ENCODE data around the gene PRADC1. TPM values are rescaled to one million over a fixed set of nuclear protein-coding genes. Genes with fewer than 3 reads are reported as not detected.

Gene PRADC1
- 10 to 100 TPM; 34.1 to 70.2 (median 62.6) TPM for polyA plus RNA-seq

- Mint-ChIP-seq H3K4me1 (peaks cover 39 to 40% of the 10 kb centered on the region in 2 donors), H3K4me3 (peak within 1 kb of the TSS; percentile 94 to 99 (median 96)), H3K27ac (peak within 1 kb of the TSS; percentile 85 to 97 (median 94)), H3K9me3 (no peaks in the 10 kb centered on the region), H3K27me3 (ENCODE audit: low read depth in 3 of 3) (peaks cover 8 to 10% (median 8%) of the 10 kb centered on the region in 3 donors), H3K36me3 (no peaks in the 10 kb centered on the region)
- DNase-seq, result peak; percentile 95 to 97 (median 96)
Measured at GRCh38 chr2:73233154-73233931, at the start of gene PRADC1. Gene PRADC1 (minus strand): TSS chr2:73233239. CDS start chr2:73233160, 79 bp downstream.

- no peak overlapping the region for H3K4me3 Mint-ChIP-seq
- H3K27me3 Mint-ChIP-seq (ENCODE audit: low read depth in 3 of 3), result peaks cover 0 to 3% (median 2%) of the 10 kb centered on the region in 3 donors
- peaks cover 19% of the 10 kb centered on the region in 2 donors for H3K4me1 Mint-ChIP-seq
- peaks cover 0 to 21% (median 4%) of the 10 kb centered on the region in 3 donors for H3K36me3 Mint-ChIP-seq
- no peak overlapping the region for H3K27ac Mint-ChIP-seq
- H3K9me3 Mint-ChIP-seq, result no peaks in the 10 kb centered on the region
- DNase-seq, result no peak
Measured at GRCh38 chr2:73281244-73281643, 48.2 kb upstream of the PRADC1 start.

GRCh38 chr2:73279852-73280251 is 46.8 kb upstream of the PRADC1 start:
- H3K27me3 Mint-ChIP-seq (ENCODE audit: low read depth in 3 of 3), result peaks cover 0 to 3% (median 2%) of the 10 kb centered on the region in 3 donors
- no peak overlapping the region for H3K4me3 Mint-ChIP-seq
- H3K4me1 Mint-ChIP-seq, result peaks cover 6 to 7% of the 10 kb centered on the region in 2 donors
- no peaks in the 10 kb centered on the region for H3K9me3 Mint-ChIP-seq
- no peak for DNase-seq
- H3K27ac Mint-ChIP-seq, result no peak overlapping the region
- H3K36me3 Mint-ChIP-seq, result peaks cover 0 to 21% (median 4%) of the 10 kb centered on the region in 3 donors

DNA sequence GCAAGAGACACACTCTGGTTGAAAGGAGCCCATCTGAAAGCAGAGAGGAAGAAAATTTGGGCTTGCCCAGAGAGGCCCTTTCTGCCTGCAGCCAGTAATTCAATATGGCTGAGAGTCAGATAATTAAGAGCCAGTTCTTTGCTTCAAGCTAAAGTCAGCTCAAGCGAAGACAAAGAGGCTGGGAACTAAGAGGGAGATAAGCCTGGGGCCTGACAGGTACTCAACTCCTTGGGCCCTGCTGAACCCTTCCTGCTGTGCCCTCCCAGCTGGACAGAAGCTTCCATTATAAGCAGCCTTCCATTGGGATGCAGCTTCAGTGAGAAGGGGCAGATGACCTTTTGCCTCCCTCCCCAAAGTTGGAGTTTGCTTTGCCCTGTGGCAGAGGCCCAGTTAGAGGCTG is 39.2 kb upstream of the PRADC1 start:
- Mint-ChIP-seq H3K27me3 (ENCODE audit: low read depth in 3 of 3) (peaks cover 0 to 7% (median 5%) of the 10 kb centered on the region in 3 donors), H3K4me1 (peaks cover 6 to 17% of the 10 kb centered on the region in 2 donors), H3K27ac (no peak overlapping the region), H3K36me3 (no peaks in the 10 kb centered on the region), H3K9me3 (peaks cover 0 to 1% (median 0%) of the 10 kb centered on the region in 6 donors), H3K4me3 (no peak overlapping the region)
- DNase-seq, result no peak

GRCh38 chr2:73269686-73270465 is 36.8 kb upstream of the PRADC1 start:
- H3K4me3 Mint-ChIP-seq, result peak overlapping the region; percentile 2 to 53 (median 15)
- no peak for DNase-seq
- peaks cover 8 to 17% of the 10 kb centered on the region in 2 donors for H3K4me1 Mint-ChIP-seq
- no peak overlapping the region for H3K27ac Mint-ChIP-seq
- H3K36me3 Mint-ChIP-seq, result peaks cover 0 to 5% (median 0%) of the 10 kb centered on the region in 3 donors
- peaks cover 0 to 1% (median 0%) of the 10 kb centered on the region in 6 donors for H3K9me3 Mint-ChIP-seq
- peaks cover 0 to 7% (median 5%) of the 10 kb centered on the region in 3 donors for H3K27me3 Mint-ChIP-seq (ENCODE audit: low read depth in 3 of 3)

GRCh38 chr2:73268830-73269685 is 36.0 kb upstream of the PRADC1 start:
- Mint-ChIP-seq H3K4me3 (peak overlapping the region in 4 of 5 donors; percentile 3 to 60 (median 42)), H3K4me1 (peaks cover 8 to 17% of the 10 kb centered on the region in 2 donors), H3K36me3 (peaks cover 0 to 5% (median 0%) of the 10 kb centered on the region in 3 donors), H3K9me3 (peaks cover 0 to 1% (median 0%) of the 10 kb centered on the region in 6 donors), H3K27ac (no peak overlapping the region), H3K27me3 (ENCODE audit: low read depth in 3 of 3) (peaks cover 0 to 7% (median 5%) of the 10 kb centered on the region in 3 donors)
- DNase-seq, result peak; percentile 43 to 70 (median 62)

DNA sequence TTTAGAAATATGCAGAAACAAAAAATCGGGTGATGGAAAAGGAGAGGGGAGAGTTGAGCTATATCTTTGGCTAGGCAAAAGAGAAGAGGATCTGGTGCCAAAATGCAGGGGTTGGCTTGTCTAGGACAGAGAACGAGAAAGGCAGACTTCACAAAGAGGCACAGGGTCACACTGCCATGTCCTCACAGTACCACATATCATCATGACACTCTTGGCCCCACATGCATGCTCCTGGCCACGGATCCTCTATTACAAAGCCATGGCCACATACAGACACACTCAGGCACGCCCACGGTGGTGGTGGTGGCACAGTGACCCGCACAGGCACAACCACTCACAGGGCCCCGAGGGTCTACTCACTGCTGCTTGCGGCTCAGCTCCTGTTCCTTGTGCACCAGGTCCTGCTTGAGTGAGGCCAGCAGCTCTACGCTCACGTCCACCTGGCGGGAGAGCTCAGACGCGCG is 35.4 kb upstream of the PRADC1 start:
- no peak overlapping the region for H3K27ac Mint-ChIP-seq
- peaks cover 8 to 17% of the 10 kb centered on the region in 2 donors for H3K4me1 Mint-ChIP-seq

DNA sequence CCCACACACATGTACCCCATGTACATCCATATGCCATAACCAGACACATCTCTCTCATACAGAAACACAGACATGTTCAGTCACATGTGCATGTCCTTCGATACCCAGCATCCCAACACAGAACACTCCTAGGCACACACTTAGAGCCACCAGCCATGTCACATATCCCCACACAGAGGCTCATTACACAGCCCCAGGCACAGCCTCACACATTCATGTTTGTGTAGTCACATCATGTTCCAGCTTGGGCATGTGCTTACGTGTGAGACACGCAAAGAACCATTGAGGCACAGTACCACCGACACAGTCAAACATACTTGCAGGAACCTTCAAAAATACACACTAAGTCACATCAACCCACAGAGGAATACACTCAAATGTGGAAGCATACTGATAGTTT is 34.0 kb upstream of the PRADC1 start:
- H3K27ac Mint-ChIP-seq, result no peak overlapping the region
- H3K4me1 Mint-ChIP-seq, result peaks cover 8 to 17% of the 10 kb centered on the region in 2 donors
- no peak for DNase-seq
- H3K36me3 Mint-ChIP-seq, result peaks cover 0 to 5% (median 0%) of the 10 kb centered on the region in 3 donors
- H3K27me3 Mint-ChIP-seq (ENCODE audit: low read depth in 3 of 3), result peaks cover 2 to 7% (median 5%) of the 10 kb centered on the region in 3 donors
- no peak overlapping the region for H3K4me3 Mint-ChIP-seq
- H3K9me3 Mint-ChIP-seq, result no peaks in the 10 kb centered on the region

More for the DNA sequence above, 35.4 kb upstream of the PRADC1 start:
- peaks cover 0 to 5% (median 0%) of the 10 kb centered on the region in 3 donors for H3K36me3 Mint-ChIP-seq
- H3K27me3 Mint-ChIP-seq (ENCODE audit: low read depth in 3 of 3), result peaks cover 1 to 7% (median 5%) of the 10 kb centered on the region in 3 donors
- DNase-seq, result no peak
- H3K9me3 Mint-ChIP-seq, result no peaks in the 10 kb centered on the region
- peak overlapping the region; percentile 37 to 61 (median 58) for H3K4me3 Mint-ChIP-seq

DNA sequence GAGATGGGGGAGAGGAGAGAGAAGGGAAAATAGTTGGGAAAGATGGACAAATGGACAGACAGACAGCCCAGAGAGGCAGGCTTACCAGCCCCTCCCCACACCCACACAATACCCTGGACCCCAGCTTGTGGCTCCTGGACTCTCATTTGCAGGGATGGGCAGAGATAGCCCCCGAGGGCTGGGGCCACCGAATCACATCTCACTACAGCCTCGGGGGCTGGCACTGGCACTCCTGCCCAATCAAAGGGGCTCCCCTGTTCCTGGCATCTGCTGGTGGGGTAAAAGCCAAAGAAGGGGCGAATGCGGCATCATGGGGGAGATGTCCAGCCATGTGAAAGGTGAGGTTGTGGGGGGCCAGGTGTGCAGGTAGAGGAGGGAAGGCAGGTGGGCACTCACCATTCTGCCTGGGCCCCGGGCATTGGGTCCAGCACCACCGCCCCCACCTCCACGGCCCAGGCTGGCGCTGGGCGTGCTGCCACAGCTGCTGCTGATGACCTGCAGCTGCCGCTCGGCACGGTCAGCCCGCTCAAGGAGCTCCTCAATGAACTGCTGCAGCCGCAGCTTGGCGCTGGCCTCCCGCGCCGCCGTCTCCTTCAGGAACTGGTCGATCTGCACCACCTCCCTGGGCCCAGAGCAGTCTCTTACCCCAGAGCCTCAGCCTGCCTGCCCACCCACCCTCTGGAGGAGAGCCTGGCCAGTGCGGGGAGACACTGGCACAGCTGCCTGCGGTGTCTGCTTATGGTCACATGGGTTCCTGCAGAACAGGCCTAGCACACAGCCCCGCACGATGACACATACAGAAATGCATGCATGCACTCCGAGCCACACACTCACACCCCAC is 33.2 kb upstream of the PRADC1 start:
- H3K27ac Mint-ChIP-seq, result no peak overlapping the region
- no peaks in the 10 kb centered on the region for H3K9me3 Mint-ChIP-seq
- H3K4me1 Mint-ChIP-seq, result peaks cover 8 to 17% of the 10 kb centered on the region in 2 donors
- peaks cover 2 to 7% (median 5%) of the 10 kb centered on the region in 3 donors for H3K27me3 Mint-ChIP-seq (ENCODE audit: low read depth in 3 of 3)
- no peak overlapping the region for H3K4me3 Mint-ChIP-seq
- H3K36me3 Mint-ChIP-seq, result peaks cover 0 to 5% (median 0%) of the 10 kb centered on the region in 3 donors
- no peak for DNase-seq

DNA sequence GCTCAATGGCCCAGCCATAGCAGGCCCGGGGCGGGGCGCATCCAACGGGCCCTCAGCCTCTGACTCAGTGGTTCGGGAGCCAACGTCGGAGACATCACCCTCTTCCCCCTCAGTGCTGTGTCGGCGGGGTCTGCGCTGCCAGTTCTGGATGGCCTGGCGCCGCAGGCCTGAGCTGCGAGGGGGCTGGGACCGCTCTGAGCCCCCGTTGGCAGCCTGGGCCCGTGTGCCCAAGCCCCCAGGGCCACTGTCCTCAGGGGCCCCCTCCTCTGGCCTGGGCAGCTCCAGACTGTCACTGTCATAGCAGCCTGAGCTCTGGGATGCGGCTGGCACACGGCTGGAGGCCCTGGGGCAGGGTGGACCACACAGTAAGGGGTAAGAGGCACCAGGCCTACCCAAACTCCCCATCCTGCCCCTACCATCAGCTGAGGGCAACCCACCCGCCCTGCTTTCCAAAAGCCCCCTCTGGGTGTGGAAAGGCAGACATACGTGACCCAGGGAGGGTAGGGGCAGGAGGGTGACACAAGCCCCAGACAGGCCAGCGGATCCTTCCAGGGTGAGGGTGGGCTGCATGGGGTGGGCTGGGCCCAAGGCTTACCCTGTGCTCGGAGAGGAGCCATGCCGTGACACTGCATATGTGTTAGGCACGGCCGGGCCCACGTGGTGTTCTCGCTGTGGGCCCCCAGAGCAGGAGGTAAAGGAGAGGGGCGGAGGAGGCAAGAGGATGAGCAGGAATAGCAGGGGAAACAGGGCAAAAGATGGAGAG is 32.4 kb upstream of the PRADC1 start:
- peaks cover 6 to 17% of the 10 kb centered on the region in 2 donors for H3K4me1 Mint-ChIP-seq
- peaks cover 2 to 7% (median 4%) of the 10 kb centered on the region in 3 donors for H3K27me3 Mint-ChIP-seq (ENCODE audit: low read depth in 3 of 3)
- H3K27ac Mint-ChIP-seq, result no peak overlapping the region
- H3K9me3 Mint-ChIP-seq, result no peaks in the 10 kb centered on the region
- peaks cover 0 to 5% (median 0%) of the 10 kb centered on the region in 3 donors for H3K36me3 Mint-ChIP-seq
- H3K4me3 Mint-ChIP-seq, result no peak overlapping the region
- DNase-seq, result no peak

DNA sequence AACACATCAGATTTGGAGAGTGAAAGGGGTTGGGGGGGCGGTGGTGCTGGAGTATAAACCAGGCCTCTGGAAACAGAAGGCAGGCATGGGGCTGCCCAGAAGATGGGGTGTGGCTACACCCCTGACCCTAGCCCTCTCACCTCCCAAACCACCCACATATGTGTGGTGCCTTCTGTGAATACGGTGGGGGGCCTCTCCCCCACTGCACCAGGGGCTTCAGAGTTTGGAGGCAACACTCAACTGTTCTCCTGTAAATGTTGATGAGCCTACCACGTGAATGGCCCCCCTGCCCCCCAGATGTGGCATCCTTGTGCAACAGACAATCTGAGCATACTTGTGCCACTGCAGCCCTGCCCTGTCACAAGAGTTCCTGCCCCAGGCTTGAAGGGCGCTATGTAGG is 31.7 kb upstream of the PRADC1 start:
- Mint-ChIP-seq H3K27me3 (ENCODE audit: low read depth in 3 of 3) (peaks cover 0 to 5% (median 2%) of the 10 kb centered on the region in 3 donors), H3K4me3 (no peak overlapping the region), H3K36me3 (peaks cover 0 to 5% (median 0%) of the 10 kb centered on the region in 3 donors), H3K27ac (no peak overlapping the region), H3K9me3 (no peaks in the 10 kb centered on the region), H3K4me1 (peaks cover 6 to 12% of the 10 kb centered on the region in 2 donors)
- DNase-seq, result no peak

DNA sequence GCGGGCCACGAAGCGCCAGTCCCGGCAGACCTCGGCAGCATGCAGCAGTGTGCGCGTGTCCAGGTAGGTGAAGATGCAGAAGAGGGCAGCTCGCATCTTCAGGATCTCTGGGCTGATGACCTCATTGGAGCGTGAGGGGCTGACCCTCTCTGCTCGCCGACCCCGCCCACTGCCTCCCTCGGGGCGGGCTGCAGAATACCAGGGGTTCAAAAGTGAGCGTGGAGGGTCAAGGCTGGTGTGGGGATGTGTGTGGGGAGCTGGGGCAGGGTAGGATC is 31.2 kb upstream of the PRADC1 start:
- no peak for DNase-seq
- no peaks in the 10 kb centered on the region for H3K9me3 Mint-ChIP-seq
- peaks cover 0 to 5% (median 2%) of the 10 kb centered on the region in 3 donors for H3K27me3 Mint-ChIP-seq (ENCODE audit: low read depth in 3 of 3)
- H3K4me3 Mint-ChIP-seq, result no peak overlapping the region
- H3K36me3 Mint-ChIP-seq, result peaks cover 0 to 5% (median 0%) of the 10 kb centered on the region in 3 donors
- peaks cover 6 to 11% of the 10 kb centered on the region in 2 donors for H3K4me1 Mint-ChIP-seq
- H3K27ac Mint-ChIP-seq, result no peak overlapping the region
